Adrenal gland (tissue), 5 donors: ENCODE measurements around the gene PSTPIP1.

Experiments
- CTCF ChIP-seq, 6 experiments: fragments of 450-650 bp in 4 of 6; fragments of 200-600 bp in 2 of 6; sonication (generic) in 1 of 6; IDR thresholded peaks; 1 replicate in 5 of 6; 2 replicates in 1 of 6; pipeline versions ENCODE4 v1.5.1 to v1.8.0; 2016 to 2021; ENCODE audit warnings: antibody characterized with exemption in 6 of 6, mild to moderate bottlenecking in 2 of 6, moderate library complexity in 1 of 6
- POLR2A ChIP-seq, 2 donors: fragments of 450-650 bp; IDR thresholded peaks; one replicate each; pipeline ENCODE4 v1.6.1; 2017; ENCODE audit warnings: antibody characterized with exemption in 2 of 2, mild to moderate bottlenecking in 2 of 2, moderate library complexity in 1 of 2
- donor health status: DM: no; HTN: no; CAD: no.

- TF ChIP-seq CTCF (IDR thresholded peaks at IDR 0.05) (no peak), POLR2A (IDR thresholded peaks at IDR 0.05) (no peak)
These were observed 27.0 kb downstream of the PSTPIP1 start for GRCh38 chr15:77021803-77022381.
